Measurements from ENCODE around the gene STX3.

DNA sequence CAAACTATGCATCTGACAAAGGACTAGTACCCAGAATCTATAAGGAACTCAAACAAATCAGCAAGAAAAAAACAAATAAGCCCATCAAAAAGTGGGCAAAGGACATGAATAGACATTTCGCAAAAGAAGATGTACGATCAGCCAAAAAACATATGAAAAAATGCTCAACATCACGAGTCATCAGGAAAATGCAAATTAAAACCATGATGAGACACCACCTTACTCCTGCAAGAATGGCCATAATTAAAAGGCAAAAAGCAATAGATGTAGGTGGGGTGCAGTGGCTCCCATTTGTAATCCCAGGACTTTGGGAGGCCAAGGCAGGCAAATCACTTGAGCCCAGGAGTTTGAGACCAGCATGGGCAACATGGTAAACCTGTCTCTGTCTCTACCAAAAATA is 31.1 kb upstream of the STX3 start:
- TF ChIP-seq, protein P1, sequence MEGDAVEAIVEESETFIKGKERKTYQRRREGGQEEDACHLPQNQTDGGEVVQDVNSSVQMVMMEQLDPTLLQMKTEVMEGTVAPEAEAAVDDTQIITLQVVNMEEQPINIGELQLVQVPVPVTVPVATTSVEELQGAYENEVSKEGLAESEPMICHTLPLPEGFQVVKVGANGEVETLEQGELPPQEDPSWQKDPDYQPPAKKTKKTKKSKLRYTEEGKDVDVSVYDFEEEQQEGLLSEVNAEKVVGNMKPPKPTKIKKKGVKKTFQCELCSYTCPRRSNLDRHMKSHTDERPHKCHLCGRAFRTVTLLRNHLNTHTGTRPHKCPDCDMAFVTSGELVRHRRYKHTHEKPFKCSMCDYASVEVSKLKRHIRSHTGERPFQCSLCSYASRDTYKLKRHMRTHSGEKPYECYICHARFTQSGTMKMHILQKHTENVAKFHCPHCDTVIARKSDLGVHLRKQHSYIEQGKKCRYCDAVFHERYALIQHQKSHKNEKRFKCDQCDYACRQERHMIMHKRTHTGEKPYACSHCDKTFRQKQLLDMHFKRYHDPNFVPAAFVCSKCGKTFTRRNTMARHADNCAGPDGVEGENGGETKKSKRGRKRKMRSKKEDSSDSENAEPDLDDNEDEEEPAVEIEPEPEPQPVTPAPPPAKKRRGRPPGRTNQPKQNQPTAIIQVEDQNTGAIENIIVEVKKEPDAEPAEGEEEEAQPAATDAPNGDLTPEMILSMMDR (IDR thresholded peaks at IDR 0.05): no peak
- no peak for TF ChIP-seq POLR2A (IDR thresholded peaks at IDR 0.05)
